Metanephros (tissue), 2 donors: Measurements from ENCODE around the gene SGPP2. TPM values are rescaled to one million over a fixed set of nuclear protein-coding genes. Genes with fewer than 3 reads are reported as not detected.

Source experiments
- small RNA-seq: library from RNA; depleted of rRNA; stranded (forward); fragments of <200 nt; gene quantifications from one replicate; pipeline ENCODE3, GENCODE V24; 2014; ENCODE audit warnings: low replicate concordance
- total RNA-seq: library from RNA; depleted of rRNA; stranded (reverse); fragments of >200 nt; gene quantifications from one replicate; pipeline ENCODE4 v1.2.3, GENCODE V29; 2014

Gene SGPP2
- total RNA-seq: 14.8 TPM

DNA sequence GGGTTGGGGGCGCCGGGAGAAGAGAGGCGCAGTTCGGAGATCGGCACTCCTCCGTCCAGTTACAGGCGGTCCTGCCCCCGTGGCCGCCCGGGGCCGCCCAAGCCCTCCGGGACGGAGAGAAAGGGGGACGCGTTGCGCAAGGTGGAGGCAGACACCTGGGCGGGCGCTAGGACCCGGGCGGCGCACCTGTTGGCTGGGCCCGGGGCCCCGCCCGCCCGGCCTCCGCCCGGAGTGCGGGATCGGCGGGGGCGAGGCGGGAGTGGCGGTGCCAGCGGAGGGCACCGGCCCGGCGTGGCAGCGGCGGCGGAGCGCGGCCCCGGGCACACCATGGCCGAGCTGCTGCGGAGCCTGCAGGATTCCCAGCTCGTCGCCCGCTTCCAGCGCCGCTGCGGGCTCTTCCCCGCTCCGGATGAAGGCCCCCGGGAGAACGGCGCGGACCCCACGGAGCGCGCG is at the start of gene SGPP2:
SGPP2 (plus strand) TSS at position 268 of the 453 bp plus-strand sequence; CDS start at position 328, 60 bp downstream.

Small RNAs within 50 kb of the gene (small RNA-seq; reads per million reads assigned to genes)
- gene RF00019 (not detected), gene RNU6-619P (not detected)

Other genes starting within 250 kb of the SGPP2 start
- gene PAX3, start 125.5 kb upstream of the SGPP2 start, total RNA-seq: 0.58 TPM
- gene FARSB, start 231.5 kb downstream of the SGPP2 start, total RNA-seq: 10.3 TPM
- not detected for gene MOGAT1, start 247.1 kb downstream of the SGPP2 start, total RNA-seq